Left colon (tissue), 2 donors: ENCODE data around the gene FUT7. TPM values are rescaled to one million over a fixed set of nuclear protein-coding genes. Genes with fewer than 3 reads are reported as not detected.
"Not testable (repeated sequence)": the region's sequence is repeated elsewhere in the genome, so short reads cannot be mapped to it uniquely, and the experiment has no call there.

Source experiments
- ATAC-seq: fragments of 200-7000 bp; cut with Tn5 transposase; one replicate; pipeline ENCODE4 v1.9.1; 2020; ENCODE audit warnings: mild to moderate bottlenecking, moderate library complexity
- DNase-seq, 2 donors: peaks; one replicate each; pipeline ENCODE4 v3.0.0-alpha.2; 2020
- intact Hi-C, 2 donors: fragments of 100-400 bp; cut with DNase I in 1 of 2; cut with micrococcal nuclease in 1 of 2; formaldehyde crosslinking; loops; one replicate each; pipeline versions ENCODE4 v1.11.2 to v1.14.0; 2022; cut with DNase I, micrococcal nuclease
- total RNA-seq, 2 donors: library from RNA; stranded (reverse); fragmentation: NEBNext Ultra II Directional; extraction: Animal tissue kit (Norgen Biotek cat#: 25700); gene quantifications; one replicate each; pipeline ENCODE4 v1.2.1, GENCODE V29; 2021
- donor health status: DM: no; HTN: no; CAD: no.
- donor health status: DM: yes; HTN: yes; CAD: no.

The FUT7 gene
- total RNA-seq, 2 donors from 2014 or later = not detected

DNA sequence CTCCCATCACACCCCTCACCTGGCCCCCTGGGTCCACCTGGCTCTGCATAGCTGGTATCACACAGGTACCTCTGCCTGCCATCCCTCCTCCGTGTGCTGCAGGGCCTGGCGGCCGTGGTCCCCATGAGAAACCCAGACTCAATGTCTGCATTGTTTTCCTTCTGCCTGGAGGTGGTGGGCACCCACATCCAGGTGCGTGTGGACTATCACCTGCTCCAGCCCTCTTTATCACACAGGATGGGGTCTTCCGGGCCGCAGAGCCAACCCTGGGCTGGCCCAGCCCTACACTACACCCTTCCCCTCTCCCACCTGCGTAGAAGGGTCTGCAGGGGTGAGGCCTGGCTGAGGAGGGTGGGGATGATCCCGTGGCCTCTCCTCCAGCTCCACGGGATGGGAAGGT is 7.0 kb upstream of the FUT7 start:
- no peak for DNase-seq
- no peak for ATAC-seq

DNA sequence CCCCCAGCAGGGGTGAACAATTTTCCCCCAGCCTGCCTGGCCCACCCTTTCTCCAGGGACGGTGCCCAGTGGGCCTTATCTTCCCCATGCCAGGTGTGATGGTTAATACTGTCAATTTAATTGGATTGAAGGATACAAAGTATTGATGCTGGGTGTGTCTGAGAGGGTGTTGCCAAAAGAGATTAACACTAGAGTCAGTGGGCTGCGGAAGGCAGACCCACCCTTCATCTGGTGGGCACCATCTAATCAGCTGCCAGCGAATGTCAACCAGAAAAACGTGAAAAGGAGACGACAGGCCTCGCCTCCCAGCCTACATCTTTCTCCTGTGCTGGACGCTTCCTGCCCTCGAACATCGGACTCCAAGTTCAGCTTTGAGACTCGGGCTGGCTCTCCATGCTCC is 5.6 kb upstream of the FUT7 start:
- DNase-seq (no peak), ATAC-seq (no peak)
- intact Hi-C loops = loop anchor here in 1 of 2 donors (5.0 kb wide), 1 partner anchor 250 kb away; no protein-coding TSS in a partner anchor

More for the DNA sequence above, 7.0 kb upstream of the FUT7 start:
- intact Hi-C loops = loop anchor here in 1 of 2 donors (5.0 kb wide), 1 partner anchor 252 kb away; no protein-coding TSS in a partner anchor

DNA sequence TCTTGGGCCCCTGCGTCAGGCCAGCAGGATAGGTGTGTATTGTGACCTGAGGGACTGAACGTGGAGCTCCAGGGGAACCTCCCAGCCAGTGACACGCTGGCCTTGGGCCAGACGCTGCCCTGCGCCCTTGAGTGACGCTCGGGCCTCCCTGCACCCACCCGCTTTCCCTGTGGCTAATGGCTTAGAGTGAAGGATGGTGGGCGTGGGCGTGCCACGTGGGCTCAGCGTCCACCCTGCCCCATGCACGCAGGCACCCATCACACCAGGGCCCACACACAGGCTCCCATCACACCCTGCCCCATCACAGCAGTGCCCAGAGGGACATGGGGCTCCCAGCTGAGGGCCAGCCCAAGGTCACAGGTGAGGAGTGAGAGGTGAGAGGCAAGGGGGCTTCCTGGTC is 5.1 kb upstream of the FUT7 start:
- intact Hi-C loops = loop anchor here in 1 of 2 donors (5.0 kb wide), 1 partner anchor 250 kb away; no protein-coding TSS in a partner anchor

DNA sequence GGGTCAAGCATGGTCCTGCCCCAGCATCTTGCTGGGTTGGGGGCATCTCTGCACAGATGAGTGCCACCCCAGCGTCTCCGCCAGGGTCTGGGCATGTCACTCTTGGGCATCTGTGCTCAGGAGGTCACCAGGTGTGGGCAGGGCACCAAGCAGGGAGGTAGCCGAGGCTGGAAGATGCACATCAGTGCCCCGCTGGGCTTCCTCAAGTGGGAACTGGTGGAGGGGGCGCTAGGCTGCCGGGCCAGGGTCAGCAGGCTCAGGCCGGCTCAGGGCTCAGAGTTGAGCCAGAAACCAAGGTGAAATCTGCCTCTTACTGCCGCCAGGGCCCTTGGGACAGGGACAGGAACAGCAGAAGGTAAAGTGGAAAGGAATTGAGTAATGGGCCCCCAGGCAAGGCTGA is 4.0 kb upstream of the FUT7 start:
- ATAC-seq (no peak), DNase-seq (no peak)
- intact Hi-C loops = loop anchor here in 1 of 2 donors (5.0 kb wide), 1 partner anchor 249 kb away; no protein-coding TSS in a partner anchor

More for the DNA sequence above, 5.1 kb upstream of the FUT7 start:
- no peak for DNase-seq
- no peak for ATAC-seq

DNA sequence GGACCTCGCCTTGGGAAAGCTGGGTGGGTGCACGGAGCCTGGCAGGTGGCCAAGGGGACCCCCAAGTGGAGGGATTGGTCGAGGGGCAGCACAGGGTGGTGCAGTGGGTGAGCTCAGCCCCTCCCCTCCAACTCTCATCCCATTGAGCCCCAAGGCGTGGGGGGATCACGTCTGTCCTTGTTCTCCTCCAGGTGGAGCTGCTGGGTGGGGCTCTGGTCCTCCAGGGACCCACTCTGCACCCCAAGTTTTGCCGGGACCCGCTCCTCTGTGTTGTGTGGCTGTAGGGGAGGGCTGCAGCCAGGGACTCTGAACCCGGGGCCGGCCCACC is 3.6 kb upstream of the FUT7 start:
- DNase-seq (no peak), ATAC-seq (peak; percentile 2)
- intact Hi-C loops = loop anchor here in 1 of 2 donors (5.0 kb wide), 1 partner anchor 248 kb away; no protein-coding TSS in a partner anchor

DNA sequence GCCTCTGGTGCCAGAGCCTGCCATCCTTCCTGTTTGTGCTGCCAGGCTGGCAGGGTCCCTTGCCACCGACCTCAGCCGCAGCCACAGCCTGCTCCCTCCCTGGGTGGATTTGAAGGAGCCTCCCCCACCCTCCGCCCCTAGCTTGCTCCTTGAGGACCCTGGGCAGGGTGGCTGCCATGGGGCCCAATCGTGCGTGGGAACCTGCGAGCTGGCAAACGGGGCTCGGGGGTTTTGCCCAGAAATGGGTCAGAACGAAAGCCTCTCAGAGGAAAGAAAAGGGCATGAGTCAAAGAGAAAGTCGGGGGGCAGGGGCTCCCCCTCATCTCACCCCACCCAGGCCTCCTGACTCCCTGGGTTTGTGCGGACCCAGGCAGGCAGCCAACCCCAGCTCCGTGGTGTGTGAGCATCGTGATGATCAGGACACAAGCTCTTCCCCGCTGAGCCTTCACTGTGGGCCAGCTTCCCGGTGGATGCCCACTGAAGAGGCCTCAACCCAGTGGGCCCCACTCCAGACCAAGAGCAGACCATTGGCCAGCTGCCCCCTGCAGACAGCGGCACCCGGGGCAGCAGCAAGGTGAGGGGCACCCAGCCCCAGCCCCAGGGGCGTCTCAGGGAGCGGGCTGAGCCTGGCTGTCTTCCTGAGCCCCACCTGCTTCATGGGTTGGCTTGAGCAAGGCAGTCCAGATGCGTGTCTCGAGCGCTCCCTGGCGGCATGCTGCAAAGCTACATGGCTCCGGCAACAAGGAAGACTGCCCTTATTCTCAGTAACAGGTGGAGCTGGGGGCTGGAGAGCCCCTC is 3.0 kb upstream of the FUT7 start:
- intact Hi-C loops = loop anchor here in 1 of 2 donors (5.0 kb wide), 1 partner anchor 248 kb away; no protein-coding TSS in a partner anchor
- DNase-seq (peak; percentile 80 to 81), ATAC-seq (peak; percentile 84)

DNA sequence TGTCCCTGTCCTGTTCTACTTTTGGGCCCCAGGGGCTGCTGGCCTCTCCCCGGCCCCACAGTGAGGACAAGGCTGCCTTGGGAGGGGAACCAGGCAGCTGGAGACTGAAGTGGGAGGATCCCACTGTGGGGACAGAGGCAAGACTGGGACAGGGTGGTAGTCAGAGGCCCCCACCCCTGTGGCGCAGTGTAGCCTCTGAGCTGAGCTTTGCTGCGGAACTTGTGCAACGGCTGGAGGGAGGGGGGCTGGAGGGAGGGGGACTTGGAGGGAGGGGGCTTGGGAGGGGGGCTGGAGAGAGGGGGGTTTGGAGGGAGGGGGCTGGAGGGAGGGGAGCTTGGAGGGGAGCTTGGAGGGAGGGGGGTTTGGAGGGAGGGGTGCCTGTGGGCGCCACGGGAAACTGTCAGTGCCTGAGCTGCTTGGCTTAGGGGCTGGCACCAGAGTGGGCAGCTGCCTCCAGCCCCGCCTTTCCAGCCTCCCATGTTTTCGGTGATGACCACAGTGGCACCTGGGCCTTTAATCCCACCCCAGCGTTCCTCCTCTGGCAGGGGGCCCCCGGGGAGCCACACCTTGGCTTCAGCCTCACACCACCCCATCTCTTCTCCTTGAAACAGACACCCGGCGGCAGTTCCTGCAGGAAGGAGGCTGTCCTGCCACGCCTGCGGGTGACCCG is 2.3 kb upstream of the FUT7 start:
- ATAC-seq (peak; percentile 79), DNase-seq (peak; percentile 76 to 78)
- intact Hi-C loops = no loop called here

DNA sequence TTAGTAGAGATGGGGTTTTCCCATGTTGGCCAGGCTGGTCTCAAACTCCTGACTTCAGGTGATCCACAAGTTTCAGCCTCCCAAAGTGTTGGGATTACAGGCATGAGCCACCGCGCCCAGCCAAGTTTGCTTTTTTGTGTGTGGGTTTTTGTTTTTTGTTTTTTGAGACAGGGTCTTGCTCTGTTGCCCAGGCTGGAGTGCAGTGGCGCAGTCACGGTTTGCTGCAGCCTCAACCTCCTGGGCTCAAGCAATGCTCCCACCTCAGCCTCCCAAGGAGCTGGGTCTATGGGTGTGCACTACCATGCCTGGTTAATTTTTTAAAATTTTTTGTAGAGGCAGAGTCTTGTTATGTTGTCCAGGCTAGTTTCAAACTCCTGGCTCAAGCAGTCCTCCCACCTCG is 1.6 kb upstream of the FUT7 start:
- ATAC-seq, intact Hi-C loops: not testable (repeated sequence)

DNA sequence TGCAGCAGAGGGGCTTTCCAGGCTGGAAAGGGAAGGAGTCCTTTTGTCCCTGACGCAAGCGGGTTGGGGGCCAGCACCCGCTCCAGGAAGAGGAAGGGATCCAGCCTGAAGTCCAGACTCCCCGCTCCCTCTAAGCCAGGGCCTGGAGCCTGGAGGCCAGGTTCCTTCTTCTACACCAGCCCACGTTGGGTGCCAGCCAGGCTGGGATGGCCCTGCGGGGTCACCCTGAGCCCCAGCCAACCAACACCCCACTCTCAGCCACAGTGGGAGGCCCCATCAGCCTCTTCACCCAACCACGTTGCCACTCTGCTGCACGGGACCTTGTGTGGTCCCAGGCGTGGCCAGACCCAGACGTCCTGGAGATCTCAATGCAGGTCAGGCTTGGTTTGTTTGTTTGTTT is 970 bp upstream of the FUT7 start:
- ATAC-seq (no peak), DNase-seq (no peak)
- intact Hi-C loops = no loop called here

More for the DNA sequence above, 1.6 kb upstream of the FUT7 start:
- not testable (repeated sequence) for DNase-seq

DNA sequence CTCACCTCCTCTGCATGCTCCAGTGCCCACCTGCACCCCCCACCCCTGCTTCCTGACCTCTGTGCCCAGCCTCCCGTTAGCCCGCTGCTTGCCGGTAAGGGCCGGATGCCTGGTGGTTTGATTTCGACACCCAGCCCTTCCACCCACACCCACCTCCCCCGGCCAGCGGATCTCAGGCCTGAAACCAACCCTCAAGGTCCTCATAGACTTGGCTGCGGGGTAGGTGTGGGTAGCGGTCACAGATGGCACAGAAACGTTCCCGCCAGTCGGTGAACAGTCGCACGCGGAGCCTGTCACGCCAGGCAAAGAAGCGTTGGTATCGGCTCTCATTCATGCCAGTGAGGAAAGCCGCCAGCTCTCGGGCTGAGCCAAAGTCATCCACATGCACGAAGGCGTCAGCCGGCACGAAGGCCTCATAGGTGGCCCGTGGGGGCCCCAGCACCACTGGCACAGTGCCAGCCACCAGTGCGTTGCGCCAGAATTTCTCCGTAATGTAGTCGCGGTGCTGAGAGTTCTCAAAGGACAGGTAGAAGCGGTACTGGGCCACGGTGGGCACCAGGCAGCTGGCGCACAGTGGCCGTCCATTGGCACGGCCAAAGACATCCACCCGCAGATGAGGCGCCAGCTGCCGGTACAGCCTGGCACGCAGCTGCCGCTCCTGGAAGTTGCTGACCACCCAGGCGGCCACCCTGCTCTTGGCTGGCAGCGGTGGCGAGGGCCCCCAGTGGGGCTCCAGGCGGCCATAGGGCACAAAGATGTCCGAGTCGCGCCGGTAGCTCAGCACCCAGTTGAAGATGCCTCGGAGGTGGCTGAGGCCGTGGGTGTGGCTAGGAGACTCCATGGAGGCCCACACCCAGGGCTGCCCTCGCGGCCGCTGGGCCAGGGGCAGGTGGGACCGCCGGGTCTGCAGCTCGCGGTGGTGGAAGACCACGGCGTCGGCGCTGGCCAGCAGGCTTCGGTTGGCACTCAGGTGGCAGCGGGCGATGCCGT is 1.1 kb downstream of the FUT7 start:
- intact Hi-C loops = no loop called here
- ATAC-seq = no peak

DNA sequence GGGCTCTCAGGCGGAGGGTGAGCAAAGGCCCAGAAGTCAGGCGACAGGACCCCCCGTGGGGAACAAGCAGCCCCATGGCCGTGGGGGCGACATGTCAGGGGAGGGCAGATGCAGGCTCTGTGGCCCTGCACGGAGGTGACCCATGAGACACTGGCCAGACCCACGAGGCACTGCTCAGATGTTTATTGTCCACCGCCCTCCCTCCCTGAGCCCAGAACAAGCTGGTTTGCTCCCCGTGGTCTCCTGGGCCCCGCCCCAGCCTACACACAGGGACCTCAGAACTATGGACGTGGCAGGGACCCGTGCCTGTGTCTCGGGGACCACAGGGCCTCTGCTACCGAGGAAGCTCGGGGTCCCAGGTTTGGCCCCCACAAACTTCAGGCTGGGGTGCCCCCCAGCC is 1.9 kb downstream of the FUT7 start:
- DNase-seq (no peak), ATAC-seq (no peak)
- intact Hi-C loops = no loop called here

More for the DNA sequence above, 1.1 kb downstream of the FUT7 start:
- DNase-seq = peak in 1 of 2 donors; percentile 51

DNA sequence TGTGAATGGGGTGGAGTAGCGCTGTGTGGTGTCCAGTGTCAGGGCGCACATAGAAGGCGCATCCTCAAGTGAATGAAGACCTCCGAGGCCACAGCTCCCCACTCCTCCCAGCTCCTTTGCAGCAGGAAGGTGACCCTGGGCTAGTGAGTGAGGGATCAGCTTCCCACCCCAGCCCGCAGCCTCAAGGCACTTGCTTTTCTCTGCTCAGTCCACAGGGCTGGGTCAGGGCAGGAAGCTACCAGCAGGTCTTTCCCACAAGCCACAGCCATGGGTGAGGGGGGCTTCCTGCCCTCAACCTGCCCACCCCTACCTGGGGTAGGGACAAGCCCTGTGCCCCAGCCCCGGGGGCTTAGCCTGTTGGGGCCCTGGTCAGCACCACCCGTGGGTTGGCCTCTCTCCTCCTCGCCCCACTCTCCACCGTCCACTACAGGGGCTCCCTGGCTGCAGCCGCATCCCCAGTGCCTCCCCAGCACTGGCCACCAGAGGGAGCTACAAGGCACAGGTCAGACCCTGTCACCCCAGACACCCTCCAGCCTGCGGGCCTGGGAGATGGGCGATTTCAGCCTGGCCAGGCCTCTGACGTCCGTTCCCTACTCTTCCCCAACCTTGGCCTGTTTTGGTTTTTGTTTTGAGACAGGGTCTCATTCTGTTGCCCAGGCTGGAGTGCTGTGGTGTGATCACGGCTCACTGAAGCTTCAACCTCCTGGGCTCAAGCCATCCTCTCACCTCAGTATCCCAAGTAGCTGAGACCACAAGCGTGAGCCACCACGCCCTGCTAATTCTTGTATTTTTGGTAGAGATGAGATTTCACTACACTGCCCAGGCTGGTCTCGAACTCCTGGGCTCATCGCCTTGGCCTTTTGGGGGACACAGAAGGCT is 2.6 kb downstream of the FUT7 start:
- peak; percentile 74 to 89 for DNase-seq
- peak; percentile 59 for ATAC-seq
- intact Hi-C loops = loop anchor here in 1 of 2 donors (10.0 kb wide), 1 partner anchor 84 kb away; the partner anchor contains the start of genes C8G and FBXW5

DNA sequence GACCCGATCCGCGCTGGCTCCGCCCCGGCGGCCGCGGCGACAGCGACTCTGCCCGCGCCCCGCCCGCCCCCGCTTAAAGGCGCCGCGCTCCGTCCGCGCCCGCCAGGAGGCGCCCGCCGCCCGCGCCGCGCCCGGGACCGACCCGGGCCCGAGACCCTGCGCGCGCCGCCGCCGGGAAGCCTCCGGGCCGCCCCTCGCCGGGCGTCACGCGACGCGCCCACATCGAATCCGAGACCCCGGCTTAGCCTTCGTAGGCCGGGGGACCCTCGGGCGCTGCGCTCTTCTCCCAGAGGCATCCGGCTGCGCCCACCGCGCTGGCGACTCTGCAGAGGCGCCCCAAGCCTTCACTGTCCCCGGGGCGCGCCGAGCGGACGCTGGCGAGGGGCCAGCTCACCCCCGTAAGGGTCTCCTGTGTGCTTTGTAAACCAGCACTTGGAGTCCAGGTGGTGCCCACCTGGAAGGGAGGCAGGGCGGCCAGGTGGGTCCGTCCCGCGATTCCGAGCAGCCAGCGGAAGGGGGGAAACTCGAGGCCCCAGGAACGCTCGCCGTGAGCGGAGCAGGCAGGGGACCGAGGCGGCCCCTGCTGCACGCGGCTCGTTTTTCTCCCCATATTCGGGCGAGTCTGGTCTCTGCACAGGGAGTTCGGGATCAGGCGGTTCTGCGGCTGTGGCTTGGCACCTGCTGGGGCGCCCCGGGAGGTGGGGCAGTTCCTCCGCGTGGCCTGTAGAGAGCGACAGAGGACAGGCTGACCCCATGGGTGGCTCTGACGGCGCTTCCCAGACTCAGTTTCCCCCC is 3.4 kb downstream of the FUT7 start:
- DNase-seq (peak; percentile 77 to 81), ATAC-seq (peak; percentile 71)
- intact Hi-C loops = loop anchor here in 1 of 2 donors (10.0 kb wide), 1 partner anchor 84 kb away; the partner anchor contains the start of genes C8G and FBXW5

DNA sequence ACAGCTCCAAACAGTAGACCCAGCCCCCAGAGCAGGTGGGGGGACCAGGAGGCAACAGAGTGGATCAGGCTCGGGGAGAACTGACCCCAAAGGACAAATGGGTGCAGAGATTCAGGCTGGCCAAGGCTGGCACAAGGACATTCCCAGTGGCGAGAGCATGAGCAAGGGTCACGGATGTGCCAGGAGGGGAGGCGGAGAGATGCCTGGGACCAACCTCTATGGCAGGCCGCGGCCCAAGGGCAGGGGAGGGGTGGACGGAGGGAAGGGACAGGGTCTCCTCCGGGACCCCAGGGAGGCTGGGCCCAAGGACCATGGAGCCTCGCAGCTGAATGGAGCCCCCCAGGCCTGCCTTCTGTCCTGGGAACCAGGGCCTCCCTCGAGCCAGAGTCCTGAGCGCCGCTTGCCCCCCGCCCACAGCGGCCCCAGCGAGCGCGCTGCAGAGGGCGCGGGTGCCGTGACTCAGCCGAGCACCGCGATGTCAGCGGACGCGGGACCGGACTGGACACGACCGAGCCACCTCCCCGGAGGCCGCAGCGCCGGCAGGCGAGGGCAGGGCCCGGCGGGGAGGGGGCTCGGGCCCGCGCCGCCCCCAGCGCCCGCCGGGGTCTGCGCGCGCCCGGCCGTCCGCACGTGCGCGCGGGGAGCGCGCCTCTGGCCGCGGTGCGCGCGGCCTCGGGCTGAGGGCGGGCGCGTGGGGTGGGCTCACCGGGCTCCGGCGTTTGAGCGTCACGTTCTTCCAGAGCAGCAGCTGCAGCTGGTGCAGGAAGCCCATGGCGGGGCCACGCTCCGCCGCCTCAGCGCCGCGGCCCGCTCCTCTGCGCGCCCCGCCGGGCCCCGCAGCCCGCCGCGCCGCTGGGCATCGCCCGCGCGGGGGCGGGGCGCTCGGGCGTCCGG is 4.3 kb downstream of the FUT7 start, which contains the start of gene ABCA2:
Gene ABCA2, minus strand, starts transcription at position 869 of the 894 bp plus-strand sequence. Its CDS starts 97 bp downstream, at position 772.
- intact Hi-C loops = loop anchor here in 1 of 2 donors (10.0 kb wide), 1 partner anchor 83 kb away; the partner anchor contains the start of genes C8G and FBXW5

DNA sequence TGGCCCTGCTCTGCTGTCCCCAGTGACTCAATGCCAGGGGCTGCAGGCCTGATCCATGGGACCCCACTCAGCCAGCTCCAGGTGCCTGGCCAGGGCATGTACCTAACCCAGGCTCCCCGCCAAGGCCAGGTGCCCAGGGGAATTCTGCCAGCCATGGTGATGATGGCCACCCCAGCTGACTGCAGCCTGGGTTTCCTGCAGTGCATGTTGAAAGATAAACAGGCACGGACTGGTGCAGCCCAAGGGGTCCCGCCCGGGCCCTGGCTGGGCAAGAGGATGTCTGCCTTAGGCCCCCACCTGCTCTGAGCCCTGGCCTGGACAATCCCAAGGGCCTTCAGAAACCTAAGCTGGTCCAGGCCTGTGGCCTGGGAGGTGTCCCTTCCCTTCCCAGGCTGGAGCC is 5.1 kb downstream of the FUT7 start:
- ATAC-seq = no peak
- DNase-seq = no peak
- intact Hi-C loops = loop anchor here in 1 of 2 donors (10.0 kb wide), 1 partner anchor 82 kb away; the partner anchor contains the start of genes C8G and FBXW5

More for the DNA sequence above, 4.3 kb downstream of the FUT7 start, which contains the start of gene ABCA2:
- no peak for ATAC-seq
- no peak for DNase-seq
